Adrenal gland (tissue), 12 donors: Measurements from ENCODE around the gene ITGB6. TPM values are rescaled to one million over a fixed set of nuclear protein-coding genes. Genes with fewer than 3 reads are reported as not detected.

Experiments
- DNase-seq, 7 donors: peaks; one replicate each; pipeline ENCODE4 v3.0.0-alpha.2; 2019 to 2020
- H3K27ac ChIP-seq, 5 donors: fragments of 200-600 bp; sonication (generic) in 4 of 5; 1 replicate in 3 of 5; 2 replicates in 2 of 5; pipeline versions ENCODE4 v1.5.1 to v1.8.0; 2016 to 2020; ENCODE audit warnings: mild to moderate bottlenecking in 1 of 5
- H3K27me3 ChIP-seq: fragments of 200-600 bp; 2 replicates; pipeline ENCODE4 v1.8.0; 2021
- H3K36me3 ChIP-seq, 2 donors: fragments of 200-600 bp; replicated peaks in 1 of 2; 1 replicate in 1 of 2; 2 replicates in 1 of 2; pipeline versions ENCODE4 v1.5.1 to v1.8.0; 2018 to 2022
- H3K4me1 ChIP-seq, 2 donors: fragments of 200-600 bp; replicated peaks in 1 of 2; 1 replicate in 1 of 2; 2 replicates in 1 of 2; pipeline versions ENCODE4 v1.5.1 to v1.8.0; 2018 to 2021
- H3K4me3 ChIP-seq, 4 donors: fragments of 200-600 bp; sonication (generic) in 3 of 4; one replicate each; pipeline ENCODE4 v1.5.1; 2016 to 2018
- H3K9me3 ChIP-seq, 3 donors: fragments of 200-600 bp; sonication (generic) in 1 of 3; replicated peaks in 1 of 3; 1 replicate in 2 of 3; 2 replicates in 1 of 3; pipeline versions ENCODE4 v1.5.1 to v1.8.0; 2016 to 2021
- POLR2A ChIP-seq, 2 donors: fragments of 450-650 bp; IDR thresholded peaks; one replicate each; pipeline ENCODE4 v1.6.1; 2017; ENCODE audit warnings: antibody characterized with exemption in 2 of 2, mild to moderate bottlenecking in 2 of 2, moderate library complexity in 1 of 2
- WGBS, 4 donors: extraction: QIAGEN DNeasy Blood & Tissue Kit in 2 of 4; methylation state at CpG; one replicate each; pipeline versions ENCODE4 v1.1.5 to v1.1.7; 2013 to 2017; 5-methylcytosine and 5-hydroxymethylcytosine counted together
- intact Hi-C, 2 donors: fragments of 100-400 bp; cut with DNase I; formaldehyde crosslinking; loops; one replicate each; pipeline versions ENCODE4 v1.14.1 to v1.15.0; 2022 to 2023
- polyA plus RNA-seq, 3 donors: library from polyadenylated mRNA; stranded (reverse); fragments of 200-250 nt in 2 of 3; fragments of 350-450 nt in 1 of 3; fragmentation: Illumina TruSeq in 1 of 3; extraction: RNeasy Lipid Tissue Mini Kit (QIAGEN cat#74804) in 1 of 3; gene quantifications; one replicate each; pipeline ENCODE4 v1.2.3, GENCODE V29; 2013 to 2014
- total RNA-seq, 9 donors: library from RNA; depleted of rRNA in 4 of 9; stranded (reverse); fragments of >200 nt in 4 of 9; fragments of 120-200 nt in 1 of 9; fragmentation: NEBNext Ultra II Directional in 1 of 9; extraction: Animal tissue kit (Norgen Biotek cat#: 25700) in 1 of 9; gene quantifications; one replicate each; pipeline versions ENCODE4 v1.1.0 to v1.2.4, GENCODE V29; 2013 to 2023
- TF ChIP-seq, protein P1 (sequence below), 6 experiments: fragments of 450-650 bp in 4 of 6; fragments of 200-600 bp in 2 of 6; sonication (generic) in 1 of 6; IDR thresholded peaks; 1 replicate in 5 of 6; 2 replicates in 1 of 6; pipeline versions ENCODE4 v1.5.1 to v1.8.0; 2016 to 2021; ENCODE audit warnings: antibody characterized with exemption in 6 of 6, mild to moderate bottlenecking in 2 of 6, moderate library complexity in 1 of 6
- donor health status: healthy with polysubstance abuse.
- donor health status: Bipolar disorder and iron deficiency.
- donor health status: DM: yes; HTN: yes; CAD: no.
- donor health status: DM: no; HTN: no; CAD: no.
- donor health status: DM: no; HTN: no; CAD: no.
- donor health status: DM: yes; HTN: yes; CAD: no.

Gene ITGB6
- total and polyA plus RNA-seq, 12 donors, result 0.08 to 0.53 (median 0.18) TPM; not detected in 9

- Histone ChIP-seq H3K4me1 (peaks cover 0 to 13% of the 10 kb centered on the region in 2 donors), H3K27ac (peak overlapping the region in 2 of 5 donors; percentile 68 to 86), H3K36me3 (no peaks in the 10 kb centered on the region), H3K4me3 (no peak overlapping the region), H3K27me3 (no peaks in the 10 kb centered on the region), H3K9me3 (no peaks in the 10 kb centered on the region)
- 85 to 95% (median 91%) methylated on average over 4 of the region's 4 CpGs for WGBS, 4 donors
- TF ChIP-seq POLR2A (IDR thresholded peaks at IDR 0.05), result no peak
- TF ChIP-seq, protein P1, sequence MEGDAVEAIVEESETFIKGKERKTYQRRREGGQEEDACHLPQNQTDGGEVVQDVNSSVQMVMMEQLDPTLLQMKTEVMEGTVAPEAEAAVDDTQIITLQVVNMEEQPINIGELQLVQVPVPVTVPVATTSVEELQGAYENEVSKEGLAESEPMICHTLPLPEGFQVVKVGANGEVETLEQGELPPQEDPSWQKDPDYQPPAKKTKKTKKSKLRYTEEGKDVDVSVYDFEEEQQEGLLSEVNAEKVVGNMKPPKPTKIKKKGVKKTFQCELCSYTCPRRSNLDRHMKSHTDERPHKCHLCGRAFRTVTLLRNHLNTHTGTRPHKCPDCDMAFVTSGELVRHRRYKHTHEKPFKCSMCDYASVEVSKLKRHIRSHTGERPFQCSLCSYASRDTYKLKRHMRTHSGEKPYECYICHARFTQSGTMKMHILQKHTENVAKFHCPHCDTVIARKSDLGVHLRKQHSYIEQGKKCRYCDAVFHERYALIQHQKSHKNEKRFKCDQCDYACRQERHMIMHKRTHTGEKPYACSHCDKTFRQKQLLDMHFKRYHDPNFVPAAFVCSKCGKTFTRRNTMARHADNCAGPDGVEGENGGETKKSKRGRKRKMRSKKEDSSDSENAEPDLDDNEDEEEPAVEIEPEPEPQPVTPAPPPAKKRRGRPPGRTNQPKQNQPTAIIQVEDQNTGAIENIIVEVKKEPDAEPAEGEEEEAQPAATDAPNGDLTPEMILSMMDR (IDR thresholded peaks at IDR 0.05), result no peak
- intact Hi-C loops, result no loop called here
- no peak for DNase-seq
Measured at GRCh38 chr2:160207271-160207670, 7.2 kb upstream of the ITGB6 start.

DNA sequence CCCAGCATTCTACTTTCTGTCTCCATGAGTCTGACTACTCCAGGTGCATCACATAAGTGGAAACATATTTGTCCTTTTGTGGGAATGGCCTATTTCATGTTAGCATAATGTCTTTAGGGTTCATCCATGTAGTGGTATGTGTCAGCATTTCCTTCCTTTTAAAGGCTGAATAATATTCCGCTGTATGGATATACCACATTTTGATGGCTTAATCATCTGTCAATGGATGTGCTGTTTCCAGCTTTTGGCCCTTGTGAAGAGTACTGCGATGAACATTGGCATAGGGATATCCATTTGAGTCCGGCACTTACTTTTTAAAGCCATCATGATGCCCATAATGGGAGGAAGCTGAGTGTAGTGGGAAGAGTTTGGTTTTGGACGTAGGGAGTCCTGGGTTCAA, 6.4 kb upstream of the ITGB6 start:
- H3K27ac ChIP-seq, result no peak overlapping the region
- H3K27me3 ChIP-seq, result no peaks in the 10 kb centered on the region
- TF ChIP-seq, protein P1 (IDR thresholded peaks at IDR 0.05), result no peak
- no peak for TF ChIP-seq POLR2A (IDR thresholded peaks at IDR 0.05)
- no peak overlapping the region for H3K4me3 ChIP-seq
- peaks cover 0 to 13% of the 10 kb centered on the region in 2 donors for H3K4me1 ChIP-seq
- WGBS, 4 donors, result 92 to 99% (median 97%) methylated on average over 4 of the region's 4 CpGs
- H3K9me3 ChIP-seq, result no peaks in the 10 kb centered on the region
- DNase-seq, result no peak
- H3K36me3 ChIP-seq, result no peaks in the 10 kb centered on the region
- intact Hi-C loops, result no loop called here

DNA sequence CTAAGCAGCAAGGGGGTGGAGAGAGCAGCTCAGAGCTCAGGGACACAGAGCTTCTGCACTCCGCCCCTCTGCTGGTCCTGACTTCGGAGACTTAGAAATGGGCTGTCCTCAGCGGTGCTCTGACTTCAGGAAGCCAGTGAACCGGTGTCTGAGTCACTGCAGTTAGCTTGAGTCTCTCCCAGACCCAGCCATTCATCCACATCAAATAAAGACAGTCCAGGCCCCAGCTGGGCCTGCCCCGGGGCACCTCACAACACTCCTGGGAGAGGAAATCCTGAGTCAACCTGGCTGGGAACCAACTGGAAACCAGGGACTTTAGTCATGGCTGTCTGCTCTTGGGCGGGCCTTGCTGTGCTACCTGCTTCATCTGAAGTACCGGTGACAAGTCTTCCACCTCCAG, 5.4 kb upstream of the ITGB6 start:
- Histone ChIP-seq H3K4me3 (no peak overlapping the region), H3K36me3 (no peaks in the 10 kb centered on the region), H3K9me3 (no peaks in the 10 kb centered on the region), H3K27me3 (no peaks in the 10 kb centered on the region), H3K4me1 (peaks cover 0 to 13% of the 10 kb centered on the region in 2 donors), H3K27ac (peak overlapping the region in 3 of 5 donors; percentile 3 to 73 (median 64))
- intact Hi-C loops, result no loop called here
- peak; percentile 83 to 94 (median 91) for DNase-seq
- TF ChIP-seq POLR2A (IDR thresholded peaks at IDR 0.05), result no peak
- TF ChIP-seq, protein P1 (IDR thresholded peaks at IDR 0.05), result no peak
- 38 to 87% (median 47%) methylated on average over 2 to 7 of the region's 7 CpGs for WGBS, 4 donors

DNA sequence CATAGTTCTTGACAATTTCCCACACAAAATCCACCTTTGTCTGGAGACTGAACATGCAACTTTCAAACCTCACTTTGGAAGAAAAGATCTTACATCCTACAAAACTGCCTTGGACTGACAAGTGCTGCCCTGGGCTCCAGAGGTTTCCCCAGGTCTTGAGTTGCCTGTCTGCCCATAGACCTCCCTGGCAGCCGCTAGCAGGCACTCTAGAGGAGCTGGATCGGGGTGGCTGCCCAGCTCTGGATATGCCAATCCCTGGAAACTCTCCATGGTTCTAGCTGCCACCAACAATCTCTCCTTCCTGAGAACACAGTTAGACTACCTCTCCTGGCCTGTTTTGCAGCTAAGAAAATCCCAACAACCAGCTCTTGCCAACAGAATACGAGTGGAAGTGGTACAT, 3.4 kb upstream of the ITGB6 start:
- no peaks in the 10 kb centered on the region for H3K36me3 ChIP-seq
- H3K4me1 ChIP-seq, result peaks cover 0 to 11% of the 10 kb centered on the region in 2 donors
- DNase-seq, result no peak
- intact Hi-C loops, result no loop called here
- TF ChIP-seq POLR2A (IDR thresholded peaks at IDR 0.05), result no peak
- TF ChIP-seq, protein P1 (IDR thresholded peaks at IDR 0.05), result no peak
- WGBS, 4 donors, result 61 to 67% (median 63%) methylated on average over 2 to 3 of the region's 3 CpGs
- no peaks in the 10 kb centered on the region for H3K9me3 ChIP-seq
- no peak overlapping the region for H3K27ac ChIP-seq
- no peak overlapping the region for H3K4me3 ChIP-seq
- H3K27me3 ChIP-seq, result no peaks in the 10 kb centered on the region
